GM19395 (cell line): ENCODE measurements around the gene MYMK.
"Not testable (repeated sequence)": the region's sequence is repeated elsewhere in the genome, so short reads cannot be mapped to it uniquely, and the experiment has no call there.

Experiments
- ATAC-seq: cut with Tn5 transposase; IDR thresholded peaks from one replicate; pipeline ENCODE4 v1.9.1; 2021; ENCODE audit warnings: mild to moderate bottlenecking, moderate library complexity; ENCODE audit not compliant: unreplicated experiment

MYMK gene, protein sequence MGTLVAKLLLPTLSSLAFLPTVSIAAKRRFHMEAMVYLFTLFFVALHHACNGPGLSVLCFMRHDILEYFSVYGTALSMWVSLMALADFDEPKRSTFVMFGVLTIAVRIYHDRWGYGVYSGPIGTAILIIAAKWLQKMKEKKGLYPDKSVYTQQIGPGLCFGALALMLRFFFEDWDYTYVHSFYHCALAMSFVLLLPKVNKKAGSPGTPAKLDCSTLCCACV

DNA sequence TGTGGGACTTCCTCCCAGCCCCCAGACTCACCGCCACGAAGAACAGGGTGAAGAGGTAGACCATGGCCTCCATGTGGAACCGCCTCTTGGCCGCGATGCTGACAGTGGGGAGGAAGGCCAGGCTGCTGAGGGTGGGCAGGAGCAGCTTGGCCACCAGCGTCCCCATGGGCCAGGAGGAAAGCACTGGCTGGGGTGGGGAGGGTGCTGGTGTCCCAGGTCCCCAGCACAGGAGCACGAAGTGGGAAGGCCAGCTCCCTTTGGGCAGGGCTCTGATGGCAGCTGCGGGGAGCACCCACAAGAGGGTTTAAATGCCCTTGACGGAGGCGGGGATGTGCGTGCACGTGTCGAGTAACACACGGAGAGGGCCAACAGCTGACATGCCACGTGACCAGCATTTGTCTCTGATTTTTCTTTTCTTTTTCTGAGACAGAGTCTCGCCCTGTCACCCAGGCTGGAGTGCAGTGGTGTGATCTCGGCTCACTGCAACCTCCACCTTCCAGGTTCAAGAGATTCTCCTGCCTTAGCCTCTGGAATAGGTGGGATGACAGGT is at the start of gene MYMK:
Gene MYMK, minus strand, starts transcription at position 281 of the 550 bp plus-strand sequence. Its CDS starts 115 bp downstream, at position 166.
- ATAC-seq, result no peak

DNA sequence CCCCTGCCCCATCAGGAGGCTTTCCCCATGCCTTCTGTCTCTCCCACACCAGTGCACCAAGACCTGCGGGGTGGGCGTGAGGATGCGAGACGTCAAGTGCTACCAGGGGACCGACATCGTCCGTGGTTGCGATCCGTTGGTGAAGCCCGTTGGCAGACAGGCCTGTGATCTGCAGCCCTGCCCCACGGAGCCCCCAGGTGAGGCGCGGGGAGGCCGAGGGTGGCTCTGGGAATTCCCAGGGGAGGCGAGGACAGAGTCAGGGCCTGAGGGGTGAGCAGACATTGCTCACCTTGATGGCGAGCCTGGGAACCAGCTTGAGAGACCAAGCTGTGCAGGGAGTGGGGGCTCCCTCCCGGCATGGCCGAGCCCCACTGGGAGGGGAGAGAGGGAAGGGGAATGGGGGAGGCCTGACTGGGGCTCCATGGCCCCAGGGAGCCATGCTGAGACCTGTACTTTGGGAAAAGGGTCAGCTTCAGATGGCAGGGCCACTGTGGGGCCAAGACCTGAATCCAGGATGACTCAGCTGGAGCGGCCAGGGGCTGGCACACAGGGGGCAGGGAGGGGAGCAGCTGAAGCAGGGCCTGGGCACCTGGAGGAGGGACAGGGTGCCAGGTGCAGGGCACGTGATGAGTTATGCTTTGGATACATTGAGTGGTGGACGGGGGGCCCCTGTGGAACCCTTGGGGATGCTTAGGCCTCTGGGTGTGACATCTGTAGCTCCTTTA is 49.2 kb upstream of the MYMK start:
- no peak for ATAC-seq

- no peak for ATAC-seq
Measured at GRCh38 chr9:133572821-133573361, 48.1 kb upstream of the MYMK start.

DNA sequence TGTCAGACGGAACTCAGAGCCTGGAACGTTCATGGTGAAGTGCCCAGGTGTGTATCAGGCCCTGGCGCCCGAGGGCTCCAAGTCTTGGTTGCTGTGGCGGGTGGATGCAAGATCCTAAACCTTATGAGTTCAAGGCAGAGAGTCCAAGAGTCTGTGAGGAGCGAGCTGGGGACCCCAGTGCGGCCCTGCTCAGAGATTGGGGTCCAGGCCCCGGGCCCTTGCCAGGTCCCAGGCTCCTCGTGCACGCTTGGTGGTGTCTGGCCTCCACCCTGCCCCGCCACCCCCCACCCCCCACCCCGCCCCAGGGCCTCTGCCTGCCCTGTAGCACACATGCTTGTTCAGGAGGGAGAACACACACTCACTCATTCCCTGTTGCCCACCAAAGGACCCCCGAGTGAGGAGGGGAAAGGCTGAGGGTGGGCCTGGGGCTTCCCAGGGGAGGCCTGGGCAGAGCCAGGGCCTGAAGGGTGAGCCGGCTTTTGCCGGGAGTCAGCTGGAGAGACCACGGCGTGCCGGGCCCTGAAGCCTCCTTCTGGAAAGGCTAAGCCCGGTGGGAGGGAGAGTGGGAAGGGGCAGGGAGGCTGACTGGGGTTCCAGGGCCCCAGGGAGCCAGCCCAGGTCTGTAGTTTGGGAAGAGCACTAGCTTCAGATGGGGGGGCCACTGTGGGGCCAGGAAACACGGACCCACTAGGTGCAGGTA is 47.3 kb upstream of the MYMK start:
- ATAC-seq, result no peak

GRCh38 chr9:133571391-133571890 is 46.7 kb upstream of the MYMK start:
- ATAC-seq, result no peak

GRCh38 chr9:133570691-133571080 is 45.9 kb upstream of the MYMK start:
- no peak for ATAC-seq

DNA sequence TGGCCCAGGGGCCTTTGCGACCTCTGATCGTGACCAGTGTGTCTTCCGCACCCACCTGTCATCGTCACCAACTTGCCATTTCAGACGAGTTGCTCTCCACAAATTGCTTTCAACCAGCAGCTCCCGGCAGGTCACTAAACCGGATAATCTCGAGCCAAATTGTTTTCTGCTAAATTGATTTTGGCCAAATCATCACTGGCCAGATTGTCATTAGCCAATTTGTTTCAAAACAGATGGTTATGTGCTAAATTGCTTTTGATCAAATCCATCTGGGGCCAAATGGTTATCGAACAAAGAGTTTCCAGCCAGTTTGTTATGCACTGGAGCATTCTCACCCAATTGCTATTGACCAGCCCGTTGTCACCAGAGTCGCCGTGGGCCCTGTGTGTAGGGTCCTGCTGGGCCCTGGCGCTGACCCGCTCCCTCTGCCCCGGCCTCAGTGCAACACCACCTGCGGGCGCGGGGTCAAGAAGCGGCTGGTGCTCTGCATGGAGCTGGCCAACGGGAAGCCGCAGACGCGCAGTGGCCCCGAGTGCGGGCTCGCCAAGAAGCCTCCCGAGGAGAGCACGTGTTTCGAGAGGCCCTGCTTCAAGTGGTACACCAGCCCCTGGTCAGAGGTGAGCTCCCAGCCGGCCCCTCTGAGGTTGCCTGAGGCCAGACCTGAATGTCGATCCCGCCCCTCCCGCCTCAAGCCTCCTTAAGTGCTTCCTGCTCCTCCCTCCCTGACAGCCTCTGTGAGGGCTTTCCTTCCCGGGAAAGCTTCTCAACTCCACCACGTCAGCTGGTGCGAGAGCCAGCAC is 45.3 kb upstream of the MYMK start:
- ATAC-seq, result no peak

DNA sequence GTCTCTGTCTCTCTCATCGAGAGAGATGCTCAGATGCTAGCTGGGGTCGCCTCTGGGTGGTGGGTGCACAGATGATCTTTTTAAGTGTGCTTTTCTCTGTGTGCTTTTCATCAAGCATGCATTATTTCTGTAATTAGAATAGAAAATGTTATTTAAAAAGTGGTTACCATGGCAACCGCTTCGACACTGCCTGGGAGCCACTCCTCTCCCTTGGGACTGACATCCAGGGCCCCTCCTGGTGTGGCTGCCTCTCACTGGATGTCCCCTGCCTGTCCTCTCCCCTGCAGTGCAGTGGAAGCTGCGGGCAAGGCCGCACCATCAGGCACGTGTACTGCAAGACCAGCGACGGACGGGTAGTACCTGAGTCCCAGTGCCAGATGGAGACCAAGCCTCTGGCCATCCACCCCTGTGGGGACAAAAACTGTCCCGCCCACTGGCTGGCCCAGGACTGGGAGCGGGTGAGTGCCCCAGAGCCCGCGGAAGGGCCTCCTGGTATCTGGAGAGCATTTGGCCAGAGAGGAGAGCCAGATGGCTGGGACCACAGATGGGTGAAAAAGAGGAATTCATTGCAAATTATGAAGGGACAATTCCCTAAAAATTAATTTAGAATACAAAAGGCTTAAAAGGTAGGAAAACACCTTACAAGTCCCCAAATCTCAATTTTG is 44.5 kb upstream of the MYMK start:
- ATAC-seq, result no peak

DNA sequence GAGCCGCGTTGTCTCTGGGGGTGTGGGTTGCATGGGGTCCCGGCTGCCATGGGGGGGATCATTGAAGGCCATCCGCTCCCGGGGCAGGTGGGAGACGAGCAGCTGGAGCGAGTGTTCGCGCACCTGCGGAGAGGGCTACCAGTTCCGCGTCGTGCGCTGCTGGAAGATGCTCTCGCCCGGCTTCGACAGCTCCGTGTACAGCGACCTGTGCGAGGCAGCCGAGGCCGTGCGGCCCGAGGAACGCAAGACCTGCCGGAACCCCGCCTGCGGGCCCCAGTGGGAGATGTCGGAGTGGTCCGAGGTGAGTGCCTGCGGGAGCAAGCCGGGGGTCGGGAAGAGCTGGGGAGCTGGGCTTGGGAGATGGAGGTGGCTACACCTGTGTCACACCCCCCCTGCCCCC is 43.4 kb upstream of the MYMK start:
- no peak for ATAC-seq

- no peak for ATAC-seq
Measured at GRCh38 chr9:133566817-133567216, 42.1 kb upstream of the MYMK start.

DNA sequence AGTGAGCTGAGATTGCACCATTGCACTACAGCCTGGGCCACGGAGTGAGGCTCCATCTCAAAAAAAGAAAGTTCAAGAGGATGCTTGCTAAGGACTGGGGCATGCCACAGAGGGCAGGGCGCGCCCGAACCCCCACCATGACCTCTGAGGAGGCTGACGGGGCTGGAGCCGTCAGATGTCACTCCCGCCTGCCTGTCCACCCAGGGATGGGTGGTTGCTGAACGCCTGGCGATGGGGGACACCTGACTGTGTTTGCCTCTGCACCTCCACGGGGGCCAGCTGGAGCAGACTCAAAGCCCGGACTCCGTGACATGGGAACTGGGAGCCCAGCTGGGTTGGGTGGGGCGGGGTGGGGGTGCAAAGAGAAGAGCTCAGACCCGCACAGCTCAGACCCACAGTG is 41.6 kb upstream of the MYMK start:
- no peak for ATAC-seq

GRCh38 chr9:133564451-133565116 is 39.8 kb upstream of the MYMK start:
- ATAC-seq, result no peak

GRCh38 chr9:133563814-133564213 is 39.1 kb upstream of the MYMK start:
- ATAC-seq, result not testable (repeated sequence)

- ATAC-seq, result no peak
Measured at GRCh38 chr9:133563291-133563796, 38.6 kb upstream of the MYMK start.

DNA sequence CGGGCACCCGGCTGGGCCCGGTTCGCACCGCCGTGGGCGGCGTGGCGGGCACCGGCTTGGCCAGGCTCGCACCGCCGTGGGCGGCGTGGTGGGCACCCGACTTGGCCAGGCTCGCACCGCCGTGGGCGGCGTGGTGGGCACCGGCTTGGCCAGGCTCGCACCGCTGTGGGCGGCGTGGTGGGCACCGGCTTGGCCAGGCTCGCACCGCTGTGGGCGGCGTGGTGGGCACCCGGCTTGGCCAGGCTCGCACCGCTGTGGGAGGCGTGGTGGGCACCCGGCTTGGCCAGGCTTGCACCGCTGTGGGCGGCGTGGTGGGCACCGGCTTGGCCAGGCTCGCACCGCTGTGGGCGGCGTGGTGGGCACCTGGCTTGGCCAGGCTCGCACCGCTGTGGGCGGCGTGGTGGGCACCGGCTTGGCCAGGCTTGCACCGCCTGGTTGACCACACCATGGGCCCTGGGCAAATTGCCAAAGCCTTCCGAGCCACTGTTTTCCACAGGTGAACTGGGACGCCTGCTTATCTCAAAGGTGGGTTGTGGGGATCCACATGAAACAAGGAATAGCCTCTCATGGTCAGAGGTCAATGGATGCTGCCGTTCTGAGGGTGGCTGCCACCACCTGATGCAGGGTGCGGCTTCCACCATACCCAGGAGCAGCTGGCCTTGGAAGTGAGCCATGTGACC is 38.0 kb upstream of the MYMK start:
- ATAC-seq, result no peak

DNA sequence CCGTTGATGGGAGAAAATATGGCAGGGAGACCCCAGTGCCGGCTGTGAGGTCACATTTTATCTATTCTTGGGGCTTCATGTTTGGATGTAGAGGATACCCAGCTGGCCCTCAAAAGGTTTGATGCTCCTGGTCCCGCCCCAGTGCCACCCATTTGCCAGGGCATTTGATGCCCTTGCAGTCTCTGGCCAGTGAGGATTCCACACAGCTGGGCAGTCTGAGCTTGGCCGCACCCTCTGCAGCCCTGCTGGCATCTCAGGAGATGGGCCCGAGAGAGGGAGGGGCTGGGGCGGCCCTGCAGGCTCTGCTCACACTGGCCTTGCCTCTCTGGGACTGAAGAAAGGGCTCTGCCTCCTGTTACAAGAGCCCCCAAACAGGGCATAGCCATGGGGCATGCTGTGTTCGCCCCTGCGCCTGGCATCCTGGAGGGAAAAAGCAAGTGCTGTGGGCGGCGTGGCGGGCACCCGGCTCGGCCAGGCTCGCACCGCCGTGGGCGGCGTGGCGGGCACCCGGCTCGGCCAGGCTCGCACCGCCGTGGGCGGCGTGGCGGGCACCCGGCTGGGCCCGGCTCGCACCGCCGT is 37.3 kb upstream of the MYMK start:
- ATAC-seq, result no peak

DNA sequence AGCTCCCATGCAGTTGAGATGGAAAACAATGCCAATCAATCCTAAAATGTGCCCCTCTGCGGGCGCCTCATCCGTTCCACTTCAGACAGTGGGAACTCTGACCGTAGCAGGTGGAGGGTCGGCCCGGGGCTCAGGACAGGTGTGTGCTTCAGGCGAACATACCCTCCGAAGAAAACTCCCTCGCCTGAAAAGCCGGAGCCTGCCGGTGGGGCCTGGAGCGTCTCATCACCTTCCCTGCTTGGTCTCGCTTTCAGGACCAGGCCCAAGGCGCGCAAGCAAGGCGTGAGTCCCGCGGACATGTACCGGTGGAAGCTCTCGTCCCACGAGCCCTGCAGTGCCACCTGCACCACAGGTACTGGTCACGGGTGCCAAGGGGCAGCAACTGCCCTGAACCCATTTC is 36.2 kb upstream of the MYMK start:
- ATAC-seq, result no peak

- no peak for ATAC-seq
Measured at GRCh38 chr9:133560311-133560710, 35.6 kb upstream of the MYMK start.
